ENCODE measurements around the gene RALGAPB.

The RALGAPB gene

DNA sequence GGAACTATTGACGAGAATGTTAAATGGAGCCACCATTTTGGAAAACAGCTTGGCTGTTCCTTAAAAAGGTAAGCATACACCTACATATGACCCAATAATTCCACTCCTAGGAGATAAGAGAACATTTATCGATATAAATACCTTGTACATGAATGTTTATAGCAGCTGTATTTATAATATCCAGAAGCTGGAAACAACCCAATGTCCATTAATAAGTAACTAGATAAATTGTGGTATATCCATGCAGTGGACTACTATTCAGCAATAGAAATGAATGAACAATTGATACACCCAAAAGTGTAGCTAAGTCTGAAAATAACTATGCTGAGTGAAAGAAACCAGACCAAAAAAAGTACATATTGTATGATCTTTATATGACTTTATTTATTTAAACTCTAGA lies 66.1 kb downstream of the RALGAPB start:
- POLR2A ChIA-PET: no interaction called here

DNA sequence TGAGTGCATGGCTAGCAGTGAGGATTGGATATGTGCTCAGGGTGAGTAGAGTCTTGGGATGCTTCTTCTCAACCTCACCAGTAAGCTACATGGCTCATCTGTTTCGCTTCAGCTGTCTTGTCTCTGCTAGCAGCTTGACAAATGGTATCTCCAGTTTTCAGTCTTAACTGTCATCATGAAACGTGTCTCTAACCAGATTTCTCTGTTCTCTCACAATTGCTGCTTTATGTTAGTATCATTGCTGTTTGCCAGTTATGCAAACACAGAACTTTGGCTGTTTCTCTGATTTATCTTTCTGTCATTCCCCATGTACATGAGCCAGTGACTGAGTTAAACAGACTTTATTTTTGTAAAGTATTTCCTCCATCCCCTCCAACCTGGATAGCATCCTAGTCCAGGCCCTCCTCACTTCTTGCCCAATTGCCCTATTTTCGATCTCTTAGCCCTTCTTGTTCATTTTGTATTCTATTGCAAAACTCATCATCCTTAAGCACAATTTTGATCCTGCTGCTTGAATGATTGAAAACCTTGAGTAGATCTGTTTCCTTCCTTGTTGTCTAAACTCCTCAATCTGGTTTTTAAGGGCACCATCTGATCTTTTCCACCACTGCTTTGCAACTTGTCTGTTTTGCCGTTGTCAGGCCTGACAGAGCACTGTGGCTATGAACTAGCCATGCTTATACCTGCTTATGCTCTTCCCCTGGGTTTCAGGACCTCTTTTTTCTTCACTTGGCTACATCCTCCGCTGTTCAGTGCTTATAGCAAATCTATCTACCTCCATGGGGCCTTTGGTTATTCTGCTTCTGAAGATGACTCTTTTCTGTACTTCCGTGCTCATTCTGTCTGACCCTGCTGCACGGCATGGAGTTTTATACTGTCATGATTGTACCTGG lies 70.6 kb downstream of the RALGAPB start:
- Histone ChIP-seq H3K4me1 (ENCODE audit: control insufficient read depth, insufficient read depth, low read length) (no peaks in the 10 kb centered on the region), H3K27ac (ENCODE audit: extremely low read depth, low read depth, low read length) (no peak overlapping the region), H3K4me3 (ENCODE audit: low read depth, low read length) (no peak overlapping the region), H3K9me3 (ENCODE audit: control insufficient read depth, insufficient read depth, low read depth, low read length) (no peaks in the 10 kb centered on the region), H3K36me3 (ENCODE audit: control insufficient read depth in 2 of 2, insufficient read depth in 1 of 2, low read length in 2 of 2) (peaks cover 30 to 96% of the 10 kb centered on the region in 2 experiments)
- ChIA-PET CTCF (no interaction called here), POLR2A (no interaction called here)
- TF ChIP-seq, protein P1, sequence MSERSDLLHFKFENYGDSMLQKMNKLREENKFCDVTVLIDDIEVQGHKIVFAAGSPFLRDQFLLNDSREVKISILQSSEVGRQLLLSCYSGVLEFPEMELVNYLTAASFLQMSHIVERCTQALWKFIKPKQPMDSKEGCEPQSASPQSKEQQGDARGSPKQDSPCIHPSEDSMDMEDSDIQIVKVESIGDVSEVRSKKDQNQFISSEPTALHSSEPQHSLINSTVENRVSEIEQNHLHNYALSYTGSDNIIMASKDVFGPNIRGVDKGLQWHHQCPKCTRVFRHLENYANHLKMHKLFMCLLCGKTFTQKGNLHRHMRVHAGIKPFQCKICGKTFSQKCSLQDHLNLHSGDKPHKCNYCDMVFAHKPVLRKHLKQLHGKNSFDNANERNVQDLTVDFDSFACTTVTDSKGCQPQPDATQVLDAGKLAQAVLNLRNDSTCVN (tag by site-specific recombination; optimal IDR thresholded peaks at IDR 0.05): no peak
- TF ChIP-seq SP7 (tag by site-specific recombination; IDR thresholded peaks at IDR 0.05) (no peak), ZNF157 (tag by site-specific recombination; IDR thresholded peaks at IDR 0.05) (no peak), ZNF837 (tag by site-specific recombination; IDR thresholded peaks at IDR 0.05) (no peak), ZNF391 (tag by site-specific recombination; IDR thresholded peaks at IDR 0.05; ENCODE audit: borderline replicate concordance, low read depth) (no peak), EGR2 (tag by site-specific recombination; IDR thresholded peaks at IDR 0.05; ENCODE audit: low read depth) (no peak), ZNF416 (tag by site-specific recombination; IDR thresholded peaks at IDR 0.05) (no peak)
- TF ChIP-seq, protein P2, sequence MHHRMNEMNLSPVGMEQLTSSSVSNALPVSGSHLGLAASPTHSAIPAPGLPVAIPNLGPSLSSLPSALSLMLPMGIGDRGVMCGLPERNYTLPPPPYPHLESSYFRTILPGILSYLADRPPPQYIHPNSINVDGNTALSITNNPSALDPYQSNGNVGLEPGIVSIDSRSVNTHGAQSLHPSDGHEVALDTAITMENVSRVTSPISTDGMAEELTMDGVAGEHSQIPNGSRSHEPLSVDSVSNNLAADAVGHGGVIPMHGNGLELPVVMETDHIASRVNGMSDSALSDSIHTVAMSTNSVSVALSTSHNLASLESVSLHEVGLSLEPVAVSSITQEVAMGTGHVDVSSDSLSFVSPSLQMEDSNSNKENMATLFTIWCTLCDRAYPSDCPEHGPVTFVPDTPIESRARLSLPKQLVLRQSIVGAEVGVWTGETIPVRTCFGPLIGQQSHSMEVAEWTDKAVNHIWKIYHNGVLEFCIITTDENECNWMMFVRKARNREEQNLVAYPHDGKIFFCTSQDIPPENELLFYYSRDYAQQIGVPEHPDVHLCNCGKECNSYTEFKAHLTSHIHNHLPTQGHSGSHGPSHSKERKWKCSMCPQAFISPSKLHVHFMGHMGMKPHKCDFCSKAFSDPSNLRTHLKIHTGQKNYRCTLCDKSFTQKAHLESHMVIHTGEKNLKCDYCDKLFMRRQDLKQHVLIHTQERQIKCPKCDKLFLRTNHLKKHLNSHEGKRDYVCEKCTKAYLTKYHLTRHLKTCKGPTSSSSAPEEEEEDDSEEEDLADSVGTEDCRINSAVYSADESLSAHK (tag by site-specific recombination; IDR thresholded peaks at IDR 0.05): no peak
- TF ChIP-seq, protein P3, sequence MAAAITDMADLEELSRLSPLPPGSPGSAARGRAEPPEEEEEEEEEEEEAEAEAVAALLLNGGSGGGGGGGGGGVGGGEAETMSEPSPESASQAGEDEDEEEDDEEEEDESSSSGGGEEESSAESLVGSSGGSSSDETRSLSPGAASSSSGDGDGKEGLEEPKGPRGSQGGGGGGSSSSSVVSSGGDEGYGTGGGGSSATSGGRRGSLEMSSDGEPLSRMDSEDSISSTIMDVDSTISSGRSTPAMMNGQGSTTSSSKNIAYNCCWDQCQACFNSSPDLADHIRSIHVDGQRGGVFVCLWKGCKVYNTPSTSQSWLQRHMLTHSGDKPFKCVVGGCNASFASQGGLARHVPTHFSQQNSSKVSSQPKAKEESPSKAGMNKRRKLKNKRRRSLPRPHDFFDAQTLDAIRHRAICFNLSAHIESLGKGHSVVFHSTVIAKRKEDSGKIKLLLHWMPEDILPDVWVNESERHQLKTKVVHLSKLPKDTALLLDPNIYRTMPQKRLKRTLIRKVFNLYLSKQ (tag by site-specific recombination; IDR thresholded peaks at IDR 0.05; ENCODE audit: borderline replicate concordance): no peak

More for the DNA sequence above, 66.1 kb downstream of the RALGAPB start:
- CTCF ChIA-PET: interaction anchor here (0.5 to 1.3 kb wide), 3 partner anchors 93 to 1342 kb away, joined by 3 to 4 read pairs (median 4); partner anchors contain the start of gene SNHG17
- Histone ChIP-seq H3K9me3 (ENCODE audit: control insufficient read depth, insufficient read depth, low read depth, low read length) (no peaks in the 10 kb centered on the region), H3K4me3 (ENCODE audit: low read depth, low read length) (no peak overlapping the region), H3K4me1 (ENCODE audit: control insufficient read depth, insufficient read depth, low read length) (no peaks in the 10 kb centered on the region), H3K27ac (ENCODE audit: extremely low read depth, low read depth, low read length) (no peak overlapping the region), H3K36me3 (ENCODE audit: control insufficient read depth in 2 of 2, insufficient read depth in 1 of 2, low read length in 2 of 2) (peaks cover 20 to 93% of the 10 kb centered on the region in 2 experiments)
- TF ChIP-seq ZNF624 (tag by site-specific recombination; IDR thresholded peaks at IDR 0.05) (no peak), ZNF530 (tag by site-specific recombination; IDR thresholded peaks at IDR 0.05; ENCODE audit: low read depth) (no peak), HOXD13 (CRISPR knock-in tag; IDR thresholded peaks at IDR 0.05; ENCODE audit: borderline replicate concordance) (no peak), MYNN (tag by site-specific recombination; IDR thresholded peaks at IDR 0.05; ENCODE audit: borderline replicate concordance) (no peak), ZNF169 (tag by site-specific recombination; IDR thresholded peaks at IDR 0.05) (no peak), ZFHX2 (tag by site-specific recombination; conservative IDR thresholded peaks at IDR 0.05) (no peak), ZNF623 (tag by site-specific recombination; IDR thresholded peaks at IDR 0.05) (no peak), ZNF48 (tag by site-specific recombination; IDR thresholded peaks at IDR 0.05) (no peak), ZNF510 (tag by site-specific recombination; IDR thresholded peaks at IDR 0.05; ENCODE audit: insufficient replicate concordance) (no peak), ZNF596 (tag by site-specific recombination; IDR thresholded peaks at IDR 0.05) (no peak), ZNF23 (tag by site-specific recombination; IDR thresholded peaks at IDR 0.05; ENCODE audit: borderline replicate concordance) (no peak), ZNF341 (tag by site-specific recombination; IDR thresholded peaks at IDR 0.05; ENCODE audit: low read depth) (no peak), KLF9 (tag by site-specific recombination; IDR thresholded peaks at IDR 0.05; ENCODE audit: low read depth) (no peak), ZNF777 (tag by site-specific recombination; IDR thresholded peaks at IDR 0.05; ENCODE audit: borderline replicate concordance) (no peak)
- TF ChIP-seq, protein P4, sequence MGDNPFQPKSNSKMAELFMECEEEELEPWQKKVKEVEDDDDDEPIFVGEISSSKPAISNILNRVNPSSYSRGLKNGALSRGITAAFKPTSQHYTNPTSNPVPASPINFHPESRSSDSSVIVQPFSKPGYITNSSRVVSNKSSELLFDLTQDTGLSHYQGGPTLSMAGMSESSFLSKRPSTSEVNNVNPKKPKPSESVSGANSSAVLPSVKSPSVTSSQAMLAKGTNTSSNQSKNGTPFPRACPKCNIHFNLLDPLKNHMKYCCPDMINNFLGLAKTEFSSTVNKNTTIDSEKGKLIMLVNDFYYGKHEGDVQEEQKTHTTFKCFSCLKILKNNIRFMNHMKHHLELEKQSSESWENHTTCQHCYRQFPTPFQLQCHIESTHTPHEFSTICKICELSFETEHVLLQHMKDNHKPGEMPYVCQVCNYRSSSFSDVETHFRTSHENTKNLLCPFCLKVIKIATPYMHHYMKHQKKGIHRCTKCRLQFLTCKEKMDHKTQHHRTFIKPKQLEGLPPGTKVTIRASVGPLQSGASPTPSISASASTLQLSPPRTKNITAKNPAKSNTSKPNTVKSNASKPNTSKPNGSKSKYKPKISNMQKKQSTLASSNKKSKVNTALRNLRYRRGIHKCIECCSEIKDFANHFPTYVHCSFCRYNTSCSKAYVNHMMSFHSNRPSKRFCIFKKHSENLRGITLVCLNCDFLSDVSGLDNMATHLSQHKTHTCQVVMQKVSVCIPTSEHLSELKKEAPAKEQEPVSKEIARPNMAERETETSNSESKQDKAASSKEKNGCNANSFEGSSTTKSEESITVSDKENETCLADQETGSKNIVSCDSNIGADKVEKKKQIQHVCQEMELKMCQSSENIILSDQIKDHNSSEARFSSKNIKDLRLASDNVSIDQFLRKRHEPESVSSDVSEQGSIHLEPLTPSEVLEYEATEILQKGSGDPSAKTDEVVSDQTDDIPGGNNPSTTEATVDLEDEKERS (tag by site-specific recombination; IDR thresholded peaks at IDR 0.05): no peak
- TF ChIP-seq, protein P5, sequence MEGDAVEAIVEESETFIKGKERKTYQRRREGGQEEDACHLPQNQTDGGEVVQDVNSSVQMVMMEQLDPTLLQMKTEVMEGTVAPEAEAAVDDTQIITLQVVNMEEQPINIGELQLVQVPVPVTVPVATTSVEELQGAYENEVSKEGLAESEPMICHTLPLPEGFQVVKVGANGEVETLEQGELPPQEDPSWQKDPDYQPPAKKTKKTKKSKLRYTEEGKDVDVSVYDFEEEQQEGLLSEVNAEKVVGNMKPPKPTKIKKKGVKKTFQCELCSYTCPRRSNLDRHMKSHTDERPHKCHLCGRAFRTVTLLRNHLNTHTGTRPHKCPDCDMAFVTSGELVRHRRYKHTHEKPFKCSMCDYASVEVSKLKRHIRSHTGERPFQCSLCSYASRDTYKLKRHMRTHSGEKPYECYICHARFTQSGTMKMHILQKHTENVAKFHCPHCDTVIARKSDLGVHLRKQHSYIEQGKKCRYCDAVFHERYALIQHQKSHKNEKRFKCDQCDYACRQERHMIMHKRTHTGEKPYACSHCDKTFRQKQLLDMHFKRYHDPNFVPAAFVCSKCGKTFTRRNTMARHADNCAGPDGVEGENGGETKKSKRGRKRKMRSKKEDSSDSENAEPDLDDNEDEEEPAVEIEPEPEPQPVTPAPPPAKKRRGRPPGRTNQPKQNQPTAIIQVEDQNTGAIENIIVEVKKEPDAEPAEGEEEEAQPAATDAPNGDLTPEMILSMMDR (tag by site-specific recombination; IDR thresholded peaks at IDR 0.05): no peak
- TF ChIP-seq, protein P6, sequence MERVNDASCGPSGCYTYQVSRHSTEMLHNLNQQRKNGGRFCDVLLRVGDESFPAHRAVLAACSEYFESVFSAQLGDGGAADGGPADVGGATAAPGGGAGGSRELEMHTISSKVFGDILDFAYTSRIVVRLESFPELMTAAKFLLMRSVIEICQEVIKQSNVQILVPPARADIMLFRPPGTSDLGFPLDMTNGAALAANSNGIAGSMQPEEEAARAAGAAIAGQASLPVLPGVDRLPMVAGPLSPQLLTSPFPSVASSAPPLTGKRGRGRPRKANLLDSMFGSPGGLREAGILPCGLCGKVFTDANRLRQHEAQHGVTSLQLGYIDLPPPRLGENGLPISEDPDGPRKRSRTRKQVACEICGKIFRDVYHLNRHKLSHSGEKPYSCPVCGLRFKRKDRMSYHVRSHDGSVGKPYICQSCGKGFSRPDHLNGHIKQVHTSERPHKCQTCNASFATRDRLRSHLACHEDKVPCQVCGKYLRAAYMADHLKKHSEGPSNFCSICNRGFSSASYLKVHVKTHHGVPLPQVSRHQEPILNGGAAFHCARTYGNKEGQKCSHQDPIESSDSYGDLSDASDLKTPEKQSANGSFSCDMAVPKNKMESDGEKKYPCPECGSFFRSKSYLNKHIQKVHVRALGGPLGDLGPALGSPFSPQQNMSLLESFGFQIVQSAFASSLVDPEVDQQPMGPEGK (tag by site-specific recombination; IDR thresholded peaks at IDR 0.05): no peak

Measured in HEK293 (cell line).